22Rv1 (cell line): ENCODE measurements around the gene KRTAP5-2.
A peak's percentile ranks its signal among the peaks of the same experiment; 100 is the strongest.

Experiments
- H3K27ac ChIP-seq: fragments of 450-650 bp; 2 replicates; pipeline ENCODE4 v1.5.1; 2017
- ZFX ChIP-seq: fragments of 450-650 bp; IDR thresholded peaks from 2 replicates; pipeline ENCODE4 v1.6.1; 2017; ENCODE audit warnings: antibody characterized with exemption, borderline replicate concordance
- TF ChIP-seq, protein P1 (sequence below): fragments of 450-650 bp; IDR thresholded peaks from 2 replicates; pipeline ENCODE4 v1.5.1; 2017; ENCODE audit warnings: mild to moderate bottlenecking

KRTAP5-2 gene

GRCh38 chr11:1574933-1575242, 23.2 kb downstream of the KRTAP5-2 start:
- H3K27ac ChIP-seq = peak overlapping the region; percentile 94
- TF ChIP-seq ZFX = no peak
- TF ChIP-seq, protein P1, sequence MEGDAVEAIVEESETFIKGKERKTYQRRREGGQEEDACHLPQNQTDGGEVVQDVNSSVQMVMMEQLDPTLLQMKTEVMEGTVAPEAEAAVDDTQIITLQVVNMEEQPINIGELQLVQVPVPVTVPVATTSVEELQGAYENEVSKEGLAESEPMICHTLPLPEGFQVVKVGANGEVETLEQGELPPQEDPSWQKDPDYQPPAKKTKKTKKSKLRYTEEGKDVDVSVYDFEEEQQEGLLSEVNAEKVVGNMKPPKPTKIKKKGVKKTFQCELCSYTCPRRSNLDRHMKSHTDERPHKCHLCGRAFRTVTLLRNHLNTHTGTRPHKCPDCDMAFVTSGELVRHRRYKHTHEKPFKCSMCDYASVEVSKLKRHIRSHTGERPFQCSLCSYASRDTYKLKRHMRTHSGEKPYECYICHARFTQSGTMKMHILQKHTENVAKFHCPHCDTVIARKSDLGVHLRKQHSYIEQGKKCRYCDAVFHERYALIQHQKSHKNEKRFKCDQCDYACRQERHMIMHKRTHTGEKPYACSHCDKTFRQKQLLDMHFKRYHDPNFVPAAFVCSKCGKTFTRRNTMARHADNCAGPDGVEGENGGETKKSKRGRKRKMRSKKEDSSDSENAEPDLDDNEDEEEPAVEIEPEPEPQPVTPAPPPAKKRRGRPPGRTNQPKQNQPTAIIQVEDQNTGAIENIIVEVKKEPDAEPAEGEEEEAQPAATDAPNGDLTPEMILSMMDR = no peak; the same call in none of the 2 replicates

GRCh38 chr11:1574238-1574932, 23.7 kb downstream of the KRTAP5-2 start:
- peak overlapping the region; percentile 94 for H3K27ac ChIP-seq

DNA sequence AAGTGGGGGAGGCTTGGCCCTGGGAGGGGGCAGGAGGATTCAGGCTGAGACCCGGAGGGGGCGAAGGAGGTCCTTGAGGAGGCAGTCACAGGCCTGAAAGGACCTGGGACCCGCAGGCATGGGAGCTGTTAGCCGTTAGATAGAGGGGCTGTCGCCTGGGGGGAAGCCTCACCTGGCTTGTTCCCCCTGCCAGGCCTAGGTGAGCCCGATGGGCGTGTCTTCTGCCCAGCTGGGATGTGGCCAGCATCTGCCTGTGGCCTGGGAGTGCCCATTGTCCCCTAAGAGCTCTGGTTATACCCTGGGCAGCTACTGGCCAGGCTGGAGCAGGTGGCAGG, 24.2 kb downstream of the KRTAP5-2 start:
- peak overlapping the region; percentile 94 for H3K27ac ChIP-seq
- TF ChIP-seq ZFX = no peak
- TF ChIP-seq, protein P1 = no peak

More at GRCh38 chr11:1574238-1574932, 23.7 kb downstream of the KRTAP5-2 start:
- TF ChIP-seq ZFX = no peak
- TF ChIP-seq, protein P1 = peak; percentile 97

GRCh38 chr11:1573077-1573902, 24.8 kb downstream of the KRTAP5-2 start:
- no peak for TF ChIP-seq ZFX
- TF ChIP-seq, protein P1 = no peak
- peak overlapping the region; percentile 94 for H3K27ac ChIP-seq

- no peak for TF ChIP-seq ZFX
- TF ChIP-seq, protein P1 = no peak
- peak within 1 kb of the TSS; percentile 94 for H3K27ac ChIP-seq
Observed at GRCh38 chr11:1572197-1573076, 25.7 kb downstream of the KRTAP5-2 start, which contains the start of gene DUSP8. DUSP8 (minus strand) TSS chr11:1572271; CDS start chr11:1565826, 6,445 bp downstream.

DNA sequence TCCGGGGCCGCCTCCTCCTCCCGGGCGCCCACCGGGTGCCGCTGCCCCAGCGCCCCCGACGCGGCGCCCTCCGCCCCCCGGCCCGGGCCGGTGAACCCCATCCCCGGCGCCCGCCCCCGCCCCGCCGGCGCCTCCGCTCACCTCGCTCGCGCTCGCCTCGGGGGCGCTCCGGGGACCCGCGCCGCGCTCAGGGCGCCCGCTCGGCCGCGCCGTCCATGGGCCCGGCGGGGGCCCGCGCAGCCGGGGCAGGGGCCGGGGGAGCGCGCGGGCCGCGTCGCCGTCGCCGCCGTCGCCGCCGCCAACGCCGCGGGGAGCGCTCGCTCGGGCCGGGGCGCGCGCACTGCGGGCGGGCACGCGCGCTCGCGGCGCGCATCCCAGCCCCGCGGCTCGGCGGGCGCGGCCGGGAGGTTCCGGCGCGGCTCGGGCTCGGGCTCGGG, 26.3 kb downstream of the KRTAP5-2 start:
- TF ChIP-seq ZFX = no peak
- TF ChIP-seq, protein P1 = no peak
- peak overlapping the region; percentile 94 for H3K27ac ChIP-seq
